HEK293 (cell line): Measurements from ENCODE around the gene FNDC3A.

Source experiments
- AEBP2 ChIP-seq: fragments of 450-650 bp; formaldehyde crosslinking; IDR thresholded peaks from 2 replicates; pipeline ENCODE4 v1.5.1; 2016; ENCODE audit warnings: missing biosample characterization, missing genetic modification characterization, borderline replicate concordance
- ATF2 ChIP-seq: fragments of 450-650 bp; formaldehyde crosslinking; IDR thresholded peaks from 2 replicates; pipeline ENCODE4 v1.5.1; 2016; ENCODE audit warnings: missing biosample characterization, missing genetic modification characterization, low read depth
- BCL11B ChIP-seq: fragments of 450-650 bp; formaldehyde crosslinking; IDR thresholded peaks from 2 replicates; pipeline ENCODE4 v1.5.1; 2016; ENCODE audit warnings: low read depth, missing biosample characterization, missing genetic modification characterization
- GLIS1 ChIP-seq: fragments of 450-650 bp; formaldehyde crosslinking; IDR thresholded peaks from 2 replicates; pipeline ENCODE4 v1.5.1; 2016; ENCODE audit warnings: missing biosample characterization, missing genetic modification characterization
- KLF16 ChIP-seq: fragments of 450-650 bp; formaldehyde crosslinking; IDR thresholded peaks from 2 replicates; pipeline ENCODE4 v1.5.1; 2017; ENCODE audit warnings: missing biosample characterization, missing genetic modification characterization
- MZF1 ChIP-seq: fragments of 450-650 bp; formaldehyde crosslinking; IDR thresholded peaks from 2 replicates; pipeline ENCODE4 v1.5.1; 2017; ENCODE audit warnings: missing biosample characterization, missing genetic modification characterization, borderline replicate concordance
- PBX3 ChIP-seq: sonication (generic); formaldehyde crosslinking; IDR thresholded peaks from 2 replicates; pipeline ENCODE4 v1.8.1; 2022; ENCODE audit warnings: mild to moderate bottlenecking, moderate library complexity, missing genetic modification reagents
- PRDM6 ChIP-seq: fragments of 450-650 bp; formaldehyde crosslinking; IDR thresholded peaks from 2 replicates; pipeline ENCODE4 v1.5.1; 2017; ENCODE audit warnings: missing biosample characterization, missing genetic modification characterization
- SP2 ChIP-seq: fragments of 450-650 bp; formaldehyde crosslinking; IDR thresholded peaks from 2 replicates; pipeline ENCODE4 v1.5.1; 2016; ENCODE audit warnings: missing biosample characterization, missing genetic modification characterization
- ZBTB21 ChIP-seq: fragments of 450-650 bp; formaldehyde crosslinking; IDR thresholded peaks from 2 replicates; pipeline ENCODE4 v1.5.1; 2017; ENCODE audit warnings: missing biosample characterization, missing genetic modification characterization
- ZBTB48 ChIP-seq: fragments of 450-650 bp; formaldehyde crosslinking; IDR thresholded peaks from 2 replicates; pipeline ENCODE4 v1.5.1; 2016; ENCODE audit warnings: missing biosample characterization, missing genetic modification characterization
- ZFP69B ChIP-seq: fragments of 450-650 bp; formaldehyde crosslinking; IDR thresholded peaks from 2 replicates; pipeline ENCODE4 v1.5.1; 2016; ENCODE audit warnings: missing biosample characterization, missing genetic modification characterization
- ZNF184 ChIP-seq: fragments of 450-650 bp; IDR thresholded peaks from 2 replicates; pipeline ENCODE4 v1.5.1; 2018; ENCODE audit warnings: missing biosample characterization, mild to moderate bottlenecking, missing genetic modification characterization
- ZNF214 ChIP-seq: fragments of 450-650 bp; formaldehyde crosslinking; IDR thresholded peaks from 2 replicates; pipeline ENCODE4 v1.5.1; 2017; ENCODE audit warnings: missing biosample characterization, mild to moderate bottlenecking, missing genetic modification characterization, borderline replicate concordance
- ZNF223 ChIP-seq: fragments of 450-650 bp; formaldehyde crosslinking; IDR thresholded peaks from 2 replicates; pipeline ENCODE4 v1.5.1; 2016; ENCODE audit warnings: missing biosample characterization, missing genetic modification characterization
- ZNF23 ChIP-seq: fragments of 450-650 bp; formaldehyde crosslinking; IDR thresholded peaks from 2 replicates; pipeline ENCODE4 v1.5.1; 2016; ENCODE audit warnings: missing biosample characterization, missing genetic modification characterization, borderline replicate concordance
- ZNF311 ChIP-seq: fragments of 450-650 bp; formaldehyde crosslinking; IDR thresholded peaks from 2 replicates; pipeline ENCODE4 v1.5.1; 2017; ENCODE audit warnings: missing biosample characterization, missing genetic modification characterization, borderline replicate concordance
- ZNF341 ChIP-seq: fragments of 450-650 bp; formaldehyde crosslinking; IDR thresholded peaks from 2 replicates; pipeline ENCODE4; 2016; ENCODE audit warnings: low read depth, missing biosample characterization, missing genetic modification characterization
- ZNF394 ChIP-seq: fragments of 450-650 bp; formaldehyde crosslinking; IDR thresholded peaks from 2 replicates; pipeline ENCODE4 v1.5.1; 2016; ENCODE audit warnings: missing biosample characterization, missing genetic modification characterization, mild to moderate bottlenecking, moderate library complexity, borderline replicate concordance
- ZNF449 ChIP-seq: fragments of 450-650 bp; formaldehyde crosslinking; IDR thresholded peaks from 2 replicates; pipeline ENCODE4 v1.5.1; 2017; ENCODE audit warnings: missing biosample characterization, mild to moderate bottlenecking, missing genetic modification characterization, moderate library complexity
- ZNF48 ChIP-seq: fragments of 450-650 bp; formaldehyde crosslinking; IDR thresholded peaks from 2 replicates; pipeline ENCODE4 v1.5.1; 2016; ENCODE audit warnings: missing biosample characterization, missing genetic modification characterization
- ZNF521 ChIP-seq: fragments of 450-650 bp; formaldehyde crosslinking; IDR thresholded peaks from 2 replicates; pipeline ENCODE4 v1.5.1; 2017; ENCODE audit warnings: missing biosample characterization, mild to moderate bottlenecking, missing genetic modification characterization
- ZNF585B ChIP-seq: fragments of 450-650 bp; formaldehyde crosslinking; IDR thresholded peaks from 2 replicates; pipeline ENCODE4 v1.5.1; 2016; ENCODE audit warnings: missing biosample characterization, missing genetic modification characterization
- ZNF600 ChIP-seq: fragments of 450-650 bp; formaldehyde crosslinking; IDR thresholded peaks from 2 replicates; pipeline ENCODE4 v1.5.1; 2016; ENCODE audit warnings: missing biosample characterization, missing genetic modification characterization
- ZNF610 ChIP-seq: fragments of 450-650 bp; formaldehyde crosslinking; IDR thresholded peaks from 2 replicates; pipeline ENCODE4 v1.5.1; 2016; ENCODE audit warnings: missing biosample characterization, missing genetic modification characterization, borderline replicate concordance
- ZNF623 ChIP-seq: fragments of 450-650 bp; formaldehyde crosslinking; IDR thresholded peaks from 2 replicates; pipeline ENCODE4 v1.5.1; 2016; ENCODE audit warnings: missing biosample characterization, missing genetic modification characterization
- ZNF660 ChIP-seq: fragments of 450-650 bp; IDR thresholded peaks from 2 replicates; pipeline ENCODE4 v1.5.1; 2018; ENCODE audit warnings: missing biosample characterization, mild to moderate bottlenecking, missing genetic modification characterization
- ZSCAN16 ChIP-seq: fragments of 450-650 bp; formaldehyde crosslinking; IDR thresholded peaks from 2 replicates; pipeline ENCODE4 v1.5.1; 2016; ENCODE audit warnings: missing biosample characterization, missing genetic modification characterization
- ZSCAN5A ChIP-seq: fragments of 450-650 bp; formaldehyde crosslinking; IDR thresholded peaks from 2 replicates; pipeline ENCODE4 v1.5.1; 2016; ENCODE audit warnings: missing biosample characterization, missing genetic modification characterization
- TF ChIP-seq, protein P1 (sequence below): fragments of 450-650 bp; formaldehyde crosslinking; IDR thresholded peaks from 2 replicates; pipeline ENCODE4 v1.5.1; 2016; ENCODE audit warnings: missing biosample characterization, missing genetic modification characterization

Gene FNDC3A

DNA sequence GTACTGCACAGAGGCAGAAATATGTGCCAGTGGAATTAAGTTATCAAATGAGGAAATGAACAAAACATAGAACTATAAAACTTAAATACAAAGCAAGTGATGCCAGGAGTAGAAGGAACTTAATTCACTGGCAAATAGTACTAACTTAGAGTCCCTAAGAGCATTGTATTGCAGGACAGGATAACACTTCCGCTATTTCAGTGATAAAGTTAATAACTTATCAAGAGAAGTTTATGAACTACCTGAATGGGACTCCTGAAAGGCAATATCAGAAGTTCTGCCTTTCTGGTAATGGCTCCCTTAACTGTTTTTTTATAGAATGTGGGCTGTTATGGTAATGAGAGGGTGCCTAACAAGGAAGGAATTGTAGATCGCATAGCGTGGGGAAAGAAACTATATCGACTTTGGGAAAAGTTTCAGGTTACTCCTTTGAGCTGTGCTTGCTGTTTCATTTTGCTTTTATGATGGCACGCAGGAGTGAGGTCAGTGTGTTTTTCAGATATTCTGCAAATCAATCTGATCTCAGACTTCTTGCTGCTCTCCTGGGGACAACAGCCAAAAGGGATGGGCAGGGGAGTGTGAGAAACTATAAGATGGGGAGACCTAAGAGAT is 149.1 kb downstream of the FNDC3A start (continued):
- TF ChIP-seq ZNF660 (tag by site-specific recombination) (0 out of 2 replicates have a peak, but pooled peaks have one; percentile 52), KLF16 (tag by site-specific recombination) (no peak), ZSCAN5A (tag by site-specific recombination) (no peak), ZNF214 (no peak), BCL11B (tag by site-specific recombination) (no peak), ZNF600 (tag by site-specific recombination) (peak; percentile 54), SP2 (tag by site-specific recombination) (no peak), ZNF585B (tag by site-specific recombination) (no peak), AEBP2 (tag by site-specific recombination) (no peak), ZNF48 (tag by site-specific recombination) (no peak), ZNF623 (tag by site-specific recombination) (no peak), ZBTB48 (tag by site-specific recombination) (peak; percentile 36; the same call in 1 of the 2 replicates), ZNF223 (tag by site-specific recombination) (no peak), ZNF184 (tag by site-specific recombination) (no peak), ZNF610 (no peak), ZBTB21 (tag by site-specific recombination) (no peak), PBX3 (no peak), ZNF521 (tag by site-specific recombination) (no peak), ATF2 (tag by site-specific recombination) (no peak), ZNF449 (tag by site-specific recombination) (no peak), PRDM6 (tag by site-specific recombination) (peak; percentile 76), GLIS1 (tag by site-specific recombination) (peak; percentile 15; the same call in 1 of the 2 replicates), ZSCAN16 (no peak), MZF1 (tag by site-specific recombination) (no peak), ZFP69B (tag by site-specific recombination) (0 out of 2 replicates have a peak, but pooled peaks have one; percentile 30), ZNF23 (no peak), ZNF341 (tag by site-specific recombination) (0 out of 2 replicates have a peak, but pooled peaks have one; percentile 20), ZNF311 (tag by site-specific recombination) (no peak), ZNF394 (tag by site-specific recombination) (no peak)
- TF ChIP-seq, protein P1, sequence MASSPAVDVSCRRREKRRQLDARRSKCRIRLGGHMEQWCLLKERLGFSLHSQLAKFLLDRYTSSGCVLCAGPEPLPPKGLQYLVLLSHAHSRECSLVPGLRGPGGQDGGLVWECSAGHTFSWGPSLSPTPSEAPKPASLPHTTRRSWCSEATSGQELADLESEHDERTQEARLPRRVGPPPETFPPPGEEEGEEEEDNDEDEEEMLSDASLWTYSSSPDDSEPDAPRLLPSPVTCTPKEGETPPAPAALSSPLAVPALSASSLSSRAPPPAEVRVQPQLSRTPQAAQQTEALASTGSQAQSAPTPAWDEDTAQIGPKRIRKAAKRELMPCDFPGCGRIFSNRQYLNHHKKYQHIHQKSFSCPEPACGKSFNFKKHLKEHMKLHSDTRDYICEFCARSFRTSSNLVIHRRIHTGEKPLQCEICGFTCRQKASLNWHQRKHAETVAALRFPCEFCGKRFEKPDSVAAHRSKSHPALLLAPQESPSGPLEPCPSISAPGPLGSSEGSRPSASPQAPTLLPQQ (tag by site-specific recombination), result no peak
